ENCODE results near the gene MBOAT1. TPM values are rescaled to one million over a fixed set of nuclear protein-coding genes. Genes with fewer than 3 reads are reported as not detected.

Gene MBOAT1
- total RNA-seq, 2 experiments from 2014 or later: 5.4 to 6.4 TPM

Other genes with a start within 250 kb of the MBOAT1 start
- 10 to 100 TPM; 16.0 to 17.0 TPM for gene E2F3, start 189.4 kb upstream of the MBOAT1 start, total RNA-seq